OCI-LY1 (cell line): ENCODE results near the gene WWOX.

Experiments
- H2AFZ ChIP-seq: fragments of 200-600 bp; sonication (generic), shearing (Covaris generic); 2 replicates; pipeline ENCODE4 v1.6.0; 2014; ENCODE audit warnings: antibody characterized with exemption, mild to moderate bottlenecking, low read length
- H3F3A ChIP-seq: fragments of 200-600 bp; sonication (generic), shearing (Covaris generic); 2 replicates; pipeline ENCODE4 v1.6.0; 2014; ENCODE audit warnings: mild to moderate bottlenecking, antibody characterized with exemption, low read length, moderate library complexity; ENCODE audit not compliant: insufficient read depth
- H3K27ac ChIP-seq: fragments of 200-600 bp; sonication (generic); 2 replicates; pipeline ENCODE4 v1.5.1; 2014; ENCODE audit warnings: low read length, mixed run types, mild to moderate bottlenecking, low read depth; ENCODE audit not compliant: poor library complexity, severe bottlenecking
- H3K27me3 ChIP-seq: fragments of 200-600 bp; sonication (generic); 2 replicates; pipeline ENCODE4 v1.6.0; 2014; ENCODE audit warnings: antibody characterized with exemption, mild to moderate bottlenecking, low read length, moderate library complexity; ENCODE audit not compliant: insufficient read depth
- H3K36me3 ChIP-seq: fragments of 200-600 bp; sonication (generic); 2 replicates; pipeline ENCODE4 v1.6.1; 2014; ENCODE audit warnings: mild to moderate bottlenecking, antibody characterized with exemption, low read length, moderate library complexity, mixed read lengths; ENCODE audit not compliant: insufficient read depth
- H3K4me1 ChIP-seq: fragments of 200-600 bp; sonication (generic); 2 replicates; pipeline ENCODE4 v1.5.1; 2014; ENCODE audit warnings: mild to moderate bottlenecking, low read length, moderate library complexity; ENCODE audit not compliant: insufficient read depth, severe bottlenecking
- H3K4me2 ChIP-seq: fragments of 200-600 bp; sonication (generic), shearing (Covaris generic); 2 replicates; pipeline ENCODE4 v1.6.1; 2014; ENCODE audit warnings: low read length
- H3K4me3 ChIP-seq: fragments of 200-600 bp; sonication (generic); 2 replicates; pipeline ENCODE4 v1.5.1; 2014; ENCODE audit warnings: low read length, low read depth, mild to moderate bottlenecking, mixed read lengths; ENCODE audit not compliant: poor library complexity, severe bottlenecking
- H3K79me2 ChIP-seq: fragments of 200-600 bp; shearing (Covaris generic); 2 replicates; pipeline ENCODE4 v1.6.1; 2016; ENCODE audit warnings: mixed run types, low read length, mixed read lengths; ENCODE audit not compliant: insufficient read depth
- H3K9ac ChIP-seq: fragments of 200-600 bp; sonication (generic), shearing (Covaris generic); 2 replicates; pipeline ENCODE4 v1.6.1; 2014; ENCODE audit warnings: mild to moderate bottlenecking, low read length, mixed read lengths
- H3K9me2 ChIP-seq: fragments of 200-600 bp; sonication (generic), shearing (Covaris generic); 2 replicates; pipeline ENCODE4 v1.6.1; 2014; ENCODE audit warnings: low read depth, mild to moderate bottlenecking, low read length, mixed read lengths
- H3K9me3 ChIP-seq: fragments of 200-600 bp; shearing (Covaris generic); 2 replicates; pipeline ENCODE4 v1.6.1; 2014; ENCODE audit warnings: low read length, mixed read lengths
- H4K20me1 ChIP-seq: fragments of 200-600 bp; sonication (generic), shearing (Covaris generic); 2 replicates; pipeline ENCODE4 v1.6.0; 2016; ENCODE audit warnings: mild to moderate bottlenecking, low read length; ENCODE audit not compliant: insufficient read depth
- CTCF ChIP-seq: fragments of 200-600 bp; sonication (generic), shearing (Covaris generic); IDR thresholded peaks from 2 replicates; pipeline ENCODE4 v1.5.1; 2017; ENCODE audit warnings: mild to moderate bottlenecking, antibody characterized with exemption, low read length, moderate library complexity, mixed read lengths
- EZH2 ChIP-seq: fragments of 200-600 bp; sonication (generic), shearing (Covaris generic); IDR thresholded peaks from 2 replicates; pipeline ENCODE4 v1.8.0; 2017; ENCODE audit warnings: borderline replicate concordance, mixed run types, mild to moderate bottlenecking, antibody characterized with exemption, low read length, moderate library complexity, mixed read lengths

The WWOX gene

GRCh38 chr16:78522327-78522726 is 422.9 kb downstream of the WWOX start:
- Histone ChIP-seq H3K79me2 (no peaks in the 10 kb centered on the region), H3K4me3 (no peak overlapping the region), H2AFZ (no peak overlapping the region), H3K4me2 (no peak overlapping the region), H3K4me1 (no peaks in the 10 kb centered on the region), H3F3A (no peaks in the 10 kb centered on the region), H3K9me2 (no peaks in the 10 kb centered on the region), H3K9me3 (no peaks in the 10 kb centered on the region), H3K36me3 (no peaks in the 10 kb centered on the region), H3K9ac (no peak overlapping the region), H4K20me1 (no peaks in the 10 kb centered on the region), H3K27ac (no peak overlapping the region), H3K27me3 (no peaks in the 10 kb centered on the region)
- TF ChIP-seq EZH2 (no peak), CTCF (no peak)

GRCh38 chr16:78523212-78523985 is 423.9 kb downstream of the WWOX start:
- no peaks in the 10 kb centered on the region for H3K9me3 ChIP-seq
- H3K4me2 ChIP-seq: no peak overlapping the region
- H3K79me2 ChIP-seq: no peaks in the 10 kb centered on the region
- no peaks in the 10 kb centered on the region for H3F3A ChIP-seq
- H3K4me3 ChIP-seq: no peak overlapping the region
- H4K20me1 ChIP-seq: no peaks in the 10 kb centered on the region
- H3K36me3 ChIP-seq: no peaks in the 10 kb centered on the region
- no peak overlapping the region for H2AFZ ChIP-seq
- no peaks in the 10 kb centered on the region for H3K4me1 ChIP-seq
- no peaks in the 10 kb centered on the region for H3K27me3 ChIP-seq
- no peak overlapping the region for H3K9ac ChIP-seq
- H3K9me2 ChIP-seq: no peaks in the 10 kb centered on the region
- no peak for TF ChIP-seq CTCF
- TF ChIP-seq EZH2: no peak
- no peak overlapping the region for H3K27ac ChIP-seq

GRCh38 chr16:78524066-78524595 is 424.7 kb downstream of the WWOX start:
- TF ChIP-seq CTCF: no peak
- no peak for TF ChIP-seq EZH2
- Histone ChIP-seq H3K4me3 (no peak overlapping the region), H3K27ac (no peak overlapping the region), H3K36me3 (no peaks in the 10 kb centered on the region), H3K4me1 (no peaks in the 10 kb centered on the region), H3K9ac (no peak overlapping the region), H3K27me3 (no peaks in the 10 kb centered on the region), H2AFZ (no peak overlapping the region), H3K79me2 (no peaks in the 10 kb centered on the region), H4K20me1 (no peaks in the 10 kb centered on the region), H3K4me2 (no peak overlapping the region), H3K9me3 (no peaks in the 10 kb centered on the region), H3K9me2 (no peaks in the 10 kb centered on the region), H3F3A (no peaks in the 10 kb centered on the region)
